IMR-90 (cell line): ENCODE results near the gene RNF212B. TPM values are rescaled to one million over a fixed set of nuclear protein-coding genes. Genes with fewer than 3 reads are reported as not detected.

ENCODE experiments used
- ATAC-seq: fragments of 200-7000 bp; cut with Tn5 transposase; 2 replicates; pipeline ENCODE4 v1.9.1; 2020; ENCODE audit warnings: low read depth, mild to moderate bottlenecking, moderate library complexity
- BruUV-seq: library from RNA; stranded (reverse); fragments of 400-500 nt; replicated peaks from 2 replicates; lab custom pipeline; 2021; lab: Mats Ljungman, UMichigan
- CTCF ChIA-PET: fragments of 300-600 bp; formaldehyde crosslinking; extraction: SDS; loops from one replicate; lab custom pipeline; 2021; ENCODE audit warnings: antibody characterized with exemption; lab: Yijun Ruan, JAX
- POLR2A ChIA-PET: fragments of 300-600 bp; sonication (Branson Sonifier 250); formaldehyde crosslinking; loops from one replicate; lab custom pipeline; 2022; ENCODE audit warnings: antibody characterized with exemption; ENCODE audit not compliant: unreplicated experiment; lab: Charles Lee
- DNase-seq: peaks from one replicate; pipeline ENCODE4 v3.0.0; 2013
- H2AFZ ChIP-seq: replicated peaks from 2 replicates; pipeline ENCODE3; 2013; ENCODE audit warnings: low read length, mild to moderate bottlenecking; ENCODE audit not compliant: poor library complexity
- H2AK5ac ChIP-seq: 2 replicates; pipeline ENCODE4 v1.6.1; 2013; ENCODE audit warnings: low read depth, low read length, inconsistent platforms
- H2AK9ac ChIP-seq: replicated peaks from 2 replicates; pipeline ENCODE3; 2013; ENCODE audit warnings: mild to moderate bottlenecking, low read depth, low read length, moderate library complexity; ENCODE audit not compliant: poor library complexity
- H2BK120ac ChIP-seq: 2 replicates; pipeline ENCODE4 v1.6.1; 2013; ENCODE audit warnings: low read depth, low read length, inconsistent platforms
- H2BK15ac ChIP-seq: 3 replicates; pipeline ENCODE4 v1.6.1; 2013; ENCODE audit warnings: low read depth, low read length, inconsistent platforms
- H2BK20ac ChIP-seq: 2 replicates; pipeline ENCODE4 v1.6.1; 2013; ENCODE audit warnings: low read depth, mild to moderate bottlenecking, inconsistent platforms, low read length, moderate library complexity
- H2BK5ac ChIP-seq: 2 replicates; pipeline ENCODE4 v1.6.1; 2013; ENCODE audit warnings: mild to moderate bottlenecking, low read depth, low read length, inconsistent platforms; ENCODE audit not compliant: poor library complexity, severe bottlenecking
- H3K14ac ChIP-seq: replicated peaks from 2 replicates; pipeline ENCODE4 v1.6.1; 2013; ENCODE audit warnings: low read depth, low read length, inconsistent platforms
- H3K18ac ChIP-seq: 2 replicates; pipeline ENCODE4 v1.6.1; 2013; ENCODE audit warnings: low read depth, low read length, control low read depth
- H3K23ac ChIP-seq: 2 replicates; pipeline ENCODE4 v1.6.1; 2013; ENCODE audit warnings: low read depth, low read length, inconsistent platforms
- H3K27ac ChIP-seq: 2 replicates; pipeline ENCODE4 v1.5.1; 2013; ENCODE audit warnings: mild to moderate bottlenecking, control low read depth, low read length; ENCODE audit not compliant: insufficient read depth
- H3K27me3 ChIP-seq: 2 replicates; pipeline ENCODE4 v1.6.1; 2013; ENCODE audit warnings: low read length; ENCODE audit not compliant: control insufficient read depth, insufficient read depth
- H3K36me3 ChIP-seq: 2 replicates; pipeline ENCODE4 v1.6.1; 2013; ENCODE audit warnings: low read length, mixed read lengths; ENCODE audit not compliant: control insufficient read depth, insufficient read depth
- H3K4ac ChIP-seq: 2 replicates; pipeline ENCODE4 v1.6.1; 2013; ENCODE audit warnings: low read depth, low read length, inconsistent platforms
- H3K4me1 ChIP-seq: 2 replicates; pipeline ENCODE4 v1.6.1; 2013; ENCODE audit warnings: low read length, mixed read lengths; ENCODE audit not compliant: control insufficient read depth, insufficient read depth
- H3K4me2 ChIP-seq: 2 replicates; pipeline ENCODE4 v1.6.1; 2013; ENCODE audit warnings: low read depth, mild to moderate bottlenecking, control low read depth, low read length, moderate library complexity
- H3K4me3 ChIP-seq: 2 replicates; pipeline ENCODE4 v1.5.1; 2013; ENCODE audit warnings: low read depth, mild to moderate bottlenecking, control low read depth, low read length, moderate library complexity; ENCODE audit not compliant: insufficient read depth
- H3K56ac ChIP-seq: 2 replicates; pipeline ENCODE4 v1.6.1; 2013; ENCODE audit warnings: low read length, inconsistent platforms; ENCODE audit not compliant: insufficient read depth; ENCODE audit errors: extremely low read depth
- H3K79me1 ChIP-seq, 2 experiments: 2 replicates each; pipeline ENCODE4 v1.6.1; 2013; ENCODE audit warnings: low read length in 2 of 2, inconsistent platforms in 1 of 2, low read depth in 1 of 2
- H3K9ac ChIP-seq: 2 replicates; pipeline ENCODE4 v1.6.1; 2013; ENCODE audit warnings: low read depth, low read length, control low read depth
- H3K9me1 ChIP-seq: 2 replicates; pipeline ENCODE4 v1.6.1; 2013; ENCODE audit warnings: low read length, inconsistent platforms; ENCODE audit not compliant: insufficient read depth
- H3K9me3 ChIP-seq: 2 replicates; pipeline ENCODE4 v1.6.1; 2013; ENCODE audit warnings: low read length; ENCODE audit not compliant: control insufficient read depth, insufficient read depth
- H4K20me1 ChIP-seq: 2 replicates; pipeline ENCODE4 v1.6.1; 2013; ENCODE audit warnings: low read length, inconsistent platforms; ENCODE audit not compliant: insufficient read depth
- H4K5ac ChIP-seq: 2 replicates; pipeline ENCODE4 v1.6.1; 2013; ENCODE audit warnings: mild to moderate bottlenecking, low read depth, low read length, control low read depth
- H4K8ac ChIP-seq, 2 experiments: 2 replicates each; pipeline ENCODE4 v1.6.1; 2013; ENCODE audit warnings: low read depth in 2 of 2, low read length in 2 of 2, control low read depth in 1 of 2, inconsistent platforms in 1 of 2
- H4K91ac ChIP-seq: 2 replicates; pipeline ENCODE4 v1.6.1; 2013; ENCODE audit warnings: low read depth, low read length, inconsistent platforms; ENCODE audit not compliant: insufficient read depth
- CEBPB ChIP-seq: IDR thresholded peaks from 2 replicates; pipeline ENCODE4 v1.6.1; 2012; ENCODE audit warnings: low read depth, low read length, improper control_type of control experiment
- SMC3 ChIP-seq: fragments of 150-350 bp; IDR thresholded peaks from 2 replicates; pipeline ENCODE4 v1.6.1; 2016; ENCODE audit warnings: low read depth, mild to moderate bottlenecking, antibody characterized with exemption, low read length, moderate library complexity
- WGBS, 2 experiments: methylation state at CpG; one replicate each; pipeline versions ENCODE4 v1.1.5 to v1.1.7; 2013; ENCODE audit warnings: missing lambda C conversion rate in 2 of 2; ENCODE audit not compliant: insufficient read length in 1 of 2; ENCODE audit errors: extremely low coverage in 2 of 2; 5-methylcytosine and 5-hydroxymethylcytosine counted together
- dilution Hi-C: fragments of 300-500 bp; cut with HindIII; formaldehyde crosslinking; loops from one replicate; pipeline ENCODE4 v1.14.3; 2018; ENCODE audit warnings: low sequenced_read_pairs; ENCODE audit not compliant: unreplicated experiment
- in situ Hi-C: fragments of 300-500 bp; cut with MboI; formaldehyde crosslinking; loops from 3 replicates; pipeline ENCODE4 v1.14.3; 2019; ENCODE audit warnings: low sequenced_read_pairs, inconsistent platforms, mixed read lengths
- intact Hi-C: fragments of 100-400 bp; cut with micrococcal nuclease; formaldehyde crosslinking; loops from 2 replicates; pipeline ENCODE4 v1.10.0; 2022
- polyA plus RNA-seq, 3 experiments: library from polyadenylated mRNA; depleted of rRNA; stranded (reverse); fragments of >200 nt; gene quantifications; 2 replicates each; pipeline ENCODE4 v1.2.3, GENCODE V29; 2012; ENCODE audit warnings: low replicate concordance in 1 of 3
- total RNA-seq: library from RNA; depleted of rRNA; stranded (reverse); fragments of >200 nt; gene quantifications from 2 replicates; pipeline ENCODE4 v1.2.3, GENCODE V29; 2012

Gene RNF212B
- total and polyA plus RNA-seq, 2 of the 4 experiments (the other 2 are of a cell fraction): not detected

GRCh38 chr14:23249824-23250223 is 12.1 kb downstream of the RNF212B start:
- Histone ChIP-seq H3K4ac (no peak overlapping the region), H3K9me1 (no peaks in the 10 kb centered on the region), H3K4me1 (no peaks in the 10 kb centered on the region), H3K79me1 (no peaks in the 10 kb centered on the region), H4K20me1 (no peaks in the 10 kb centered on the region), H3K4me3 (no peak overlapping the region), H3K27ac (no peak overlapping the region), H3K14ac (no peak overlapping the region), H2AFZ (no peak overlapping the region), H2AK9ac (no peak overlapping the region), H3K36me3 (no peaks in the 10 kb centered on the region), H3K18ac (no peak overlapping the region), H3K56ac (no peak overlapping the region), H2BK20ac (no peak overlapping the region), H3K27me3 (peaks cover 9% of the 10 kb centered on the region), H2AK5ac (no peak overlapping the region), H4K5ac (no peak overlapping the region), H2BK120ac (no peak overlapping the region), H4K8ac (no peak overlapping the region), H3K4me2 (no peak overlapping the region), H3K9me3 (no peaks in the 10 kb centered on the region), H2BK5ac (no peak overlapping the region), H2BK15ac (no peak overlapping the region), H4K91ac (no peak overlapping the region), H3K23ac (no peak overlapping the region), H3K9ac (no peak overlapping the region)
- no TSS peak for BruUV-seq
- DNase-seq (no peak), ATAC-seq (no peak)
- CTCF ChIA-PET: no interaction called here
- POLR2A ChIA-PET: no interaction called here
- in situ Hi-C loops (no loop called here), intact Hi-C loops (no loop called here), dilution Hi-C loops (no loop called here)
- peak; percentile 27; the same call in 1 of the 2 replicates for TF ChIP-seq CEBPB
- no peak for TF ChIP-seq SMC3
- WGBS, 2 experiments: 63 to 100% methylated on average over 1 to 3 of the region's 6 CpGs
